Astrocyte of the spinal cord (primary cell): Measurements from ENCODE around the gene FKBP10.
"Not testable (repeated sequence)": the region's sequence is repeated elsewhere in the genome, so short reads cannot be mapped to it uniquely, and the experiment has no call there.

Source experiments
- DNase-seq: peaks from one replicate; pipeline ENCODE4 v3.0.0; 2011; ENCODE audit warnings: low read depth, low spot score
- H3K4me3 ChIP-seq: 2 replicates; pipeline ENCODE4 v1.5.1; 2011; ENCODE audit warnings: low read depth, mild to moderate bottlenecking, low read length, moderate library complexity
- in situ Hi-C: cut with HindIII; loops from 2 replicates; pipeline ENCODE4 v1.10.0; 2017; ENCODE audit warnings: low sequenced_read_pairs
- TF ChIP-seq, protein P1 (sequence below): IDR thresholded peaks from 2 replicates; pipeline ENCODE4 v1.5.1; 2012; ENCODE audit warnings: low read depth, mild to moderate bottlenecking, low read length, inconsistent platforms

Gene FKBP10

GRCh38 chr17:41844971-41845370 lies 32.2 kb downstream of the FKBP10 start:
- TF ChIP-seq, protein P1, sequence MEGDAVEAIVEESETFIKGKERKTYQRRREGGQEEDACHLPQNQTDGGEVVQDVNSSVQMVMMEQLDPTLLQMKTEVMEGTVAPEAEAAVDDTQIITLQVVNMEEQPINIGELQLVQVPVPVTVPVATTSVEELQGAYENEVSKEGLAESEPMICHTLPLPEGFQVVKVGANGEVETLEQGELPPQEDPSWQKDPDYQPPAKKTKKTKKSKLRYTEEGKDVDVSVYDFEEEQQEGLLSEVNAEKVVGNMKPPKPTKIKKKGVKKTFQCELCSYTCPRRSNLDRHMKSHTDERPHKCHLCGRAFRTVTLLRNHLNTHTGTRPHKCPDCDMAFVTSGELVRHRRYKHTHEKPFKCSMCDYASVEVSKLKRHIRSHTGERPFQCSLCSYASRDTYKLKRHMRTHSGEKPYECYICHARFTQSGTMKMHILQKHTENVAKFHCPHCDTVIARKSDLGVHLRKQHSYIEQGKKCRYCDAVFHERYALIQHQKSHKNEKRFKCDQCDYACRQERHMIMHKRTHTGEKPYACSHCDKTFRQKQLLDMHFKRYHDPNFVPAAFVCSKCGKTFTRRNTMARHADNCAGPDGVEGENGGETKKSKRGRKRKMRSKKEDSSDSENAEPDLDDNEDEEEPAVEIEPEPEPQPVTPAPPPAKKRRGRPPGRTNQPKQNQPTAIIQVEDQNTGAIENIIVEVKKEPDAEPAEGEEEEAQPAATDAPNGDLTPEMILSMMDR, result no peak
- no peak for DNase-seq
- in situ Hi-C loops, result no loop called here
- no peak overlapping the region for H3K4me3 ChIP-seq

DNA sequence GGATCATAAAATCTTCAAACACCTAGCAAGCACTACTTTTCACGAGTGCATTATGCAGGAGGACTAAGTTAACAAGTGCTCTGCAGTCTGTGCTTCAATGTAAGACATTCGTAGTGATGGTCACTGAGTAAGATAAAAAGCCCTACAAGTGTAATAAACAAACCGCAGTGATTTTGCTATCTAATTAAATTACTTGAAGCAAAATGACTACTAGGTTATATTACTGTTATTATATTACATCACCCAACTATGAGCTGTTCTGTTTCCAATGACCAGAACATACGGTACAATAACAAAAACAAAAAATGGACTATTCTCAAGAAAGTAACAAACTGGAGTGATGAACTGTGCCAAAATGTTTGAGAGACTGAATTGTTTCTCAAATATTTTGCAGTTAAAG lies 36.0 kb downstream of the FKBP10 start:
- TF ChIP-seq, protein P1, result no peak
- DNase-seq, result peak; percentile 19
- in situ Hi-C loops, result no loop called here
- no peak overlapping the region for H3K4me3 ChIP-seq

- in situ Hi-C loops, result no loop called here
- TF ChIP-seq, protein P1, result no peak
- no peak for DNase-seq
- no peak overlapping the region for H3K4me3 ChIP-seq
These were observed 36.6 kb downstream of the FKBP10 start for GRCh38 chr17:41849251-41849990.

GRCh38 chr17:41851382-41851781 lies 38.6 kb downstream of the FKBP10 start:
- DNase-seq, H3K4me3 ChIP-seq, in situ Hi-C loops: not testable (repeated sequence)

- in situ Hi-C loops, result no loop called here
These were observed 47.6 kb downstream of the FKBP10 start for GRCh38 chr17:41860254-41860931.

DNA sequence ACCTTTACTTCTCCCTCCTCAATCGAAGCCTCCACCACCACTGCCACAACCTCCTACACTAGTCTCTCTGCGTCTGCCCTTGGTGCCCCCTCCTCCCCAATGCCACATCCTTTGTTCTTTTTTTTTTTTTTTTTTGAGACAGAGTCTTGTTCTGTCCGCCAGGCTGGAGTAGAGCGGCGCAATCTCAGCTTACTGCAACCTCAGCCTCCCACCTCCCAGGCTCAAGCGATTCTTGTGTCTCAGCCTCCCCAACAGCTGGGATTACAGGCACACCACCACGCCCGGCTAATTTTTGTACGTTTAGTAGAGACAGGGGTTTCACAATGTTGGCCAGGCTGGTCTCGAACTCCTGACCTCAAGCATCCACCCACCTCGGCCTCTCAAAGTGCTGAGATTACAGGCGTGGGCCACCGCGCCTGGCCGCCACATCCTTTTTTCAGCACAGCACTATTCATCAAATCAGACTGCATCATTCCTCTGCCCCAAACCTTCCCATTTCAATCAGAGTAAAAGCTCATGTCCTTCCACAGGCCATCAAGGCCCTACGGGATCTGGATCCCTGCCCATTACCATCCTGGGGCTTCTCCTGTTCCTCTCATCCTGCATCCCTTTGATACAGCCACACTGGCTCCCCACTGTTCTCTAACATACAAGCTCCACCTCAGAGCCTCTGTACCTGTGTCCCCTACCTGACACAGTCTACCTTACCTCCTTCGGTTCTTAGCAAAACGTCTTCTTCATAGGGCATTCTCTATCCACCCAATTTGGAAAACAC lies 50.5 kb downstream of the FKBP10 start:
- no peak for DNase-seq
- H3K4me3 ChIP-seq, result no peak overlapping the region
- in situ Hi-C loops, result no loop called here
- TF ChIP-seq, protein P1, result no peak

More at GRCh38 chr17:41860254-41860931, 47.6 kb downstream of the FKBP10 start:
- TF ChIP-seq, protein P1, result no peak
- no peak overlapping the region for H3K4me3 ChIP-seq
- DNase-seq, result no peak
